Adipose tissue (tissue), 3 donors: Measurements from ENCODE around the gene LTB. TPM values are rescaled to one million over a fixed set of nuclear protein-coding genes. Genes with fewer than 3 reads are reported as not detected.
A peak's percentile ranks its signal among the peaks of the same experiment; 100 is the strongest.

Source experiments
- H3K27ac ChIP-seq: one replicate; pipeline ENCODE4 v1.5.1; 2013; ENCODE audit warnings: low read depth, low read length
- WGBS, 3 donors: extraction: QIAGEN DNeasy Blood & Tissue Kit; methylation state at CpG; one replicate each; pipeline ENCODE4 v1.1.7; 2013; 5-methylcytosine and 5-hydroxymethylcytosine counted together
- polyA plus RNA-seq, 3 donors: library from polyadenylated mRNA; stranded (reverse); fragments of 200-250 nt; gene quantifications; one replicate each; pipeline ENCODE4 v1.2.3, GENCODE V29; 2013
- donor health status: healthy with polysubstance abuse.
- donor health status: Bipolar disorder and iron deficiency.
- donor health status: healthy.

The LTB gene
- polyA plus RNA-seq, 3 donors, result 1.9 to 6.7 (median 5.3) TPM

- WGBS, 3 donors, result 0 to 1% (median 0%) methylated on average over 21 of the region's 21 CpGs
- peak overlapping the region; percentile 65 for H3K27ac ChIP-seq
Measured at GRCh38 chr6:31541059-31541657, 41.1 kb downstream of the LTB start.

GRCh38 chr6:31540640-31541039 is 41.6 kb downstream of the LTB start:
- no peak overlapping the region for H3K27ac ChIP-seq
- 8 to 23% (median 18%) methylated on average over 4 of the region's 4 CpGs for WGBS, 3 donors

- 35 to 67% (median 53%) methylated on average over 6 of the region's 6 CpGs for WGBS, 3 donors
- no peak overlapping the region for H3K27ac ChIP-seq
Measured at GRCh38 chr6:31538805-31539400, 43.3 kb downstream of the LTB start.

- no peak overlapping the region for H3K27ac ChIP-seq
- 29 to 36% (median 36%) methylated on average over 2 of the region's 2 CpGs for WGBS, 3 donors
Measured at GRCh38 chr6:31535538-31536324, 46.5 kb downstream of the LTB start.

GRCh38 chr6:31534521-31535040 is 47.6 kb downstream of the LTB start:
- H3K27ac ChIP-seq, result no peak overlapping the region
- 88 to 89% (median 88%) methylated on average over 24 of the region's 24 CpGs for WGBS, 3 donors

- WGBS, 3 donors, result 90 to 94% (median 91%) methylated on average over 6 of the region's 6 CpGs
- H3K27ac ChIP-seq, result no peak overlapping the region
Measured at GRCh38 chr6:31534011-31534410, 48.2 kb downstream of the LTB start.

GRCh38 chr6:31533455-31533841 is 48.8 kb downstream of the LTB start:
- no peak overlapping the region for H3K27ac ChIP-seq
- WGBS, 3 donors, result 76 to 92% (median 78%) methylated on average over 1 of the region's 1 CpG

GRCh38 chr6:31532644-31533454 is 49.4 kb downstream of the LTB start:
- 44 to 63% (median 62%) methylated on average over 9 of the region's 9 CpGs for WGBS, 3 donors
- no peak overlapping the region for H3K27ac ChIP-seq

GRCh38 chr6:31531771-31532643 is 50.2 kb downstream of the LTB start:
- WGBS, 3 donors, result 70 to 77% (median 72%) methylated on average over 9 of the region's 9 CpGs
- no peak overlapping the region for H3K27ac ChIP-seq

- WGBS, 3 donors, result 88 to 91% (median 90%) methylated on average over 7 of the region's 7 CpGs
- no peak overlapping the region for H3K27ac ChIP-seq
Measured at GRCh38 chr6:31531162-31531561, 51.1 kb downstream of the LTB start.

- WGBS, 3 donors, result 68 to 73% (median 71%) methylated on average over 5 to 6 of the region's 6 CpGs
- H3K27ac ChIP-seq, result no peak overlapping the region
Measured at GRCh38 chr6:31530659-31531058, 51.6 kb downstream of the LTB start.

Other genes starting within 250 kb of the LTB start
- gene HLA-B, start 225.2 kb downstream of the LTB start, polyA plus RNA-seq, result 1,000 to 10,000 TPM in 1 of 3 donors, 100 to 1,000 TPM in 2; 379 to 1,027 (median 723) TPM
- gene MICA, start 178.8 kb downstream of the LTB start, polyA plus RNA-seq, result 10 to 100 TPM; 12.0 to 14.8 (median 14.3) TPM
- gene MICB, start 84.3 kb downstream of the LTB start, polyA plus RNA-seq, result 1 to 10 TPM in 1 of 3 donors, under 1 TPM in 2; 0.53 to 3.3 (median 0.95) TPM
- gene MCCD1, start 53.5 kb downstream of the LTB start, polyA plus RNA-seq, result not detected
- gene DDX39B, start 40.4 kb downstream of the LTB start, polyA plus RNA-seq, result 100 to 1,000 TPM; 315 to 359 (median 351) TPM
- gene ATP6V1G2, start 35.8 kb downstream of the LTB start, polyA plus RNA-seq, result 1 to 10 TPM in 1 of 3 donors, under 1 TPM in 2; 0.48 to 1.8 (median 0.81) TPM
- 10 to 100 TPM; 21.5 to 40.3 (median 25.0) TPM for gene NFKBIL1, start 34.8 kb downstream of the LTB start, polyA plus RNA-seq
- under 1 TPM in 2 of 3 donors, not detected in 1; 0.08 to 0.21 TPM for gene LTA, start 10.1 kb downstream of the LTB start, polyA plus RNA-seq
- 1 to 10 TPM in 1 of 3 donors, under 1 TPM in 2; 0.16 to 1.1 (median 0.56) TPM for gene TNF, start 6.9 kb downstream of the LTB start, polyA plus RNA-seq
- gene LST1, start 3.9 kb upstream of the LTB start, polyA plus RNA-seq, result 10 to 100 TPM in 2 of 3 donors, 1 to 10 TPM in 1; 3.1 to 41.1 (median 32.1) TPM
- under 1 TPM in 2 of 3 donors, not detected in 1; 0.14 to 0.39 TPM for gene NCR3, start 10.6 kb upstream of the LTB start, polyA plus RNA-seq
- gene AIF1, start 32.8 kb upstream of the LTB start, polyA plus RNA-seq, result 100 to 1,000 TPM in 1 of 3 donors, 10 to 100 TPM in 1, 1 to 10 TPM in 1; 7.9 to 180 (median 63.1) TPM
- 100 to 1,000 TPM in 2 of 3 donors, 10 to 100 TPM in 1; 47.8 to 112 (median 110) TPM for gene PRRC2A, start 38.3 kb upstream of the LTB start, polyA plus RNA-seq
- gene BAG6, start 70.2 kb upstream of the LTB start, polyA plus RNA-seq, result 100 to 1,000 TPM; 109 to 202 (median 189) TPM
- 1 to 10 TPM; 2.0 to 6.5 (median 3.6) TPM for gene APOM, start 73.5 kb upstream of the LTB start, polyA plus RNA-seq
- gene C6orf47, start 78.4 kb upstream of the LTB start, polyA plus RNA-seq, result 10 to 100 TPM in 2 of 3 donors, 1 to 10 TPM in 1; 8.8 to 17.0 (median 14.1) TPM
- 10 to 100 TPM in 2 of 3 donors, 1 to 10 TPM in 1; 9.7 to 16.6 (median 14.0) TPM for gene GPANK1, start 82.6 kb upstream of the LTB start, polyA plus RNA-seq
- 100 to 1,000 TPM; 103 to 186 (median 172) TPM for gene CSNK2B, start 83.7 kb upstream of the LTB start, polyA plus RNA-seq
- 1 to 10 TPM; 4.2 to 9.8 (median 4.8) TPM for gene LY6G5B, start 87.6 kb upstream of the LTB start, polyA plus RNA-seq
- gene LY6G5C, start 98.6 kb upstream of the LTB start, polyA plus RNA-seq, result 1 to 10 TPM; 1.2 to 3.5 (median 2.4) TPM
- 10 to 100 TPM; 28.5 to 39.8 (median 30.5) TPM for gene ABHD16A, start 120.9 kb upstream of the LTB start, polyA plus RNA-seq
- under 1 TPM in 1 of 3 donors, not detected in 2; 0.45 TPM for gene LY6G6F, start 124.4 kb upstream of the LTB start, polyA plus RNA-seq
- not detected for gene LY6G6D, start 132.9 kb upstream of the LTB start, polyA plus RNA-seq
- gene LY6G6C, start 139.3 kb upstream of the LTB start, polyA plus RNA-seq, result under 1 TPM in 1 of 3 donors, not detected in 2; 0.16 TPM
- gene MPIG6B, start 140.9 kb upstream of the LTB start, polyA plus RNA-seq, result under 1 TPM in 2 of 3 donors, not detected in 1; 0.06 to 0.22 TPM
- 100 to 1,000 TPM in 2 of 3 donors, 10 to 100 TPM in 1; 21.9 to 213 (median 122) TPM for gene DDAH2, start 146.9 kb upstream of the LTB start, polyA plus RNA-seq
- gene CLIC1, start 154.1 kb upstream of the LTB start, polyA plus RNA-seq, result 100 to 1,000 TPM; 140 to 335 (median 301) TPM
- gene MSH5, start 157.6 kb upstream of the LTB start, polyA plus RNA-seq, result 1 to 10 TPM; 2.4 to 4.4 (median 3.9) TPM
- gene SAPCD1, start 180.2 kb upstream of the LTB start, polyA plus RNA-seq, result 1 to 10 TPM in 1 of 3 donors, under 1 TPM in 1, not detected in 1; 0.51 to 1.4 TPM
- 1 to 10 TPM in 1 of 3 donors, under 1 TPM in 1, not detected in 1; 0.61 to 2.1 TPM for gene VWA7, start 194.9 kb upstream of the LTB start, polyA plus RNA-seq
- gene VARS1, start 213.3 kb upstream of the LTB start, polyA plus RNA-seq, result 10 to 100 TPM; 24.2 to 38.6 (median 29.1) TPM
- 10 to 100 TPM; 29.7 to 55.0 (median 38.1) TPM for gene LSM2, start 224.5 kb upstream of the LTB start, polyA plus RNA-seq
- gene HSPA1L, start 232.9 kb upstream of the LTB start, polyA plus RNA-seq, result 1 to 10 TPM in 1 of 3 donors, under 1 TPM in 2; 0.59 to 1.0 (median 0.80) TPM
- gene HSPA1A, start 233.1 kb upstream of the LTB start, polyA plus RNA-seq, result 100 to 1,000 TPM in 1 of 3 donors, 10 to 100 TPM in 2; 32.5 to 514 (median 76.3) TPM
- 100 to 1,000 TPM in 1 of 3 donors, 10 to 100 TPM in 2; 40.9 to 501 (median 47.1) TPM for gene HSPA1B, start 245.3 kb upstream of the LTB start, polyA plus RNA-seq